ENCODE measurements around the gene OR5H6. TPM values are rescaled to one million over a fixed set of nuclear protein-coding genes. Genes with fewer than 3 reads are reported as not detected.

OR5H6 gene
- total RNA-seq, 3 donors from 2014 or later = not detected

GRCh38 chr3:98262046-98262445 lies 2.0 kb upstream of the OR5H6 start:
- Histone ChIP-seq H3K4me3 (no peak overlapping the region), H3K27ac (no peak overlapping the region), H3K4me1 (no peaks in the 10 kb centered on the region), H3K9me3 (peaks cover 0 to 8% of the 10 kb centered on the region in 2 donors), H3K36me3 (no peaks in the 10 kb centered on the region), H3K27me3 (no peaks in the 10 kb centered on the region)
- intact Hi-C loops (cut with DNase I; ENCODE audit: low total_unique reads) = no loop called here
- DNase-seq (ENCODE audit: low spot score in 2 of 2) = no peak
- no peak for TF ChIP-seq POLR2AphosphoS5 (IDR thresholded peaks at IDR 0.05)

- TF ChIP-seq POLR2AphosphoS5 (IDR thresholded peaks at IDR 0.05) (no peak), POLR2A (IDR thresholded peaks at IDR 0.05) (no peak)
- TF ChIP-seq, protein P1, sequence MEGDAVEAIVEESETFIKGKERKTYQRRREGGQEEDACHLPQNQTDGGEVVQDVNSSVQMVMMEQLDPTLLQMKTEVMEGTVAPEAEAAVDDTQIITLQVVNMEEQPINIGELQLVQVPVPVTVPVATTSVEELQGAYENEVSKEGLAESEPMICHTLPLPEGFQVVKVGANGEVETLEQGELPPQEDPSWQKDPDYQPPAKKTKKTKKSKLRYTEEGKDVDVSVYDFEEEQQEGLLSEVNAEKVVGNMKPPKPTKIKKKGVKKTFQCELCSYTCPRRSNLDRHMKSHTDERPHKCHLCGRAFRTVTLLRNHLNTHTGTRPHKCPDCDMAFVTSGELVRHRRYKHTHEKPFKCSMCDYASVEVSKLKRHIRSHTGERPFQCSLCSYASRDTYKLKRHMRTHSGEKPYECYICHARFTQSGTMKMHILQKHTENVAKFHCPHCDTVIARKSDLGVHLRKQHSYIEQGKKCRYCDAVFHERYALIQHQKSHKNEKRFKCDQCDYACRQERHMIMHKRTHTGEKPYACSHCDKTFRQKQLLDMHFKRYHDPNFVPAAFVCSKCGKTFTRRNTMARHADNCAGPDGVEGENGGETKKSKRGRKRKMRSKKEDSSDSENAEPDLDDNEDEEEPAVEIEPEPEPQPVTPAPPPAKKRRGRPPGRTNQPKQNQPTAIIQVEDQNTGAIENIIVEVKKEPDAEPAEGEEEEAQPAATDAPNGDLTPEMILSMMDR (IDR thresholded peaks at IDR 0.05) = no peak
- H3K27ac ChIP-seq = no peak overlapping the region
- no peak overlapping the region for H3K4me3 ChIP-seq
- H3K36me3 ChIP-seq = no peaks in the 10 kb centered on the region
- no peaks in the 10 kb centered on the region for H3K27me3 ChIP-seq
- intact Hi-C loops (cut with DNase I; ENCODE audit: low total_unique reads) = no loop called here
- H3K9me3 ChIP-seq = peaks cover 7 to 21% of the 10 kb centered on the region in 2 donors
- H3K4me1 ChIP-seq = no peaks in the 10 kb centered on the region
- no peak for DNase-seq (ENCODE audit: low spot score in 2 of 2)
Observed at GRCh38 chr3:98269846-98270245, 5.8 kb downstream of the OR5H6 start.

DNA sequence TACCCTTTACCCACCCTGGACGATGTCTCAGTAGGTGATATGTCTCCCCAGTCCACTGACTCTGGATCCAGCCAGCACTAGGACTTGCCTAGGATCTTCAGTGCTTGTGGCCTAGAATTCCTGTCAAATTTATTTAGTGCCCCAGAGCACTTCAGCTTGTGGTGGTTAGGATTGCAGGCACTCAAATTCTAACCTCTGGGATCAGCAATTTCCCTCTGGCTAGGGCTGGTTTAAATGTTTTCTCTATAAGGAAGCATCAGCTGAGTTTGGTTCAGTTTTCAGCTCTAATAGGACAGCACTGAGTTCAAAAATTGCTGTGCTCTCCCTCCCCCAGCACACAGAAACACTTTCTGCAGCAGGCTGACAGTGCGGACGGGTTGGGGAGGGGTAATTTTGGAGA lies 8.1 kb downstream of the OR5H6 start:
- TF ChIP-seq POLR2A (IDR thresholded peaks at IDR 0.05) = no peak
- TF ChIP-seq POLR2AphosphoS5 (IDR thresholded peaks at IDR 0.05) = no peak
- TF ChIP-seq, protein P1 (IDR thresholded peaks at IDR 0.05) = no peak
- Histone ChIP-seq H3K9me3 (peaks cover 7 to 25% of the 10 kb centered on the region in 2 donors), H3K27me3 (no peaks in the 10 kb centered on the region), H3K36me3 (no peaks in the 10 kb centered on the region), H3K4me1 (no peaks in the 10 kb centered on the region), H3K4me3 (no peak overlapping the region), H3K27ac (no peak overlapping the region)
- intact Hi-C loops (cut with DNase I; ENCODE audit: low total_unique reads) = no loop called here
- no peak for DNase-seq (ENCODE audit: low spot score in 2 of 2)

DNA sequence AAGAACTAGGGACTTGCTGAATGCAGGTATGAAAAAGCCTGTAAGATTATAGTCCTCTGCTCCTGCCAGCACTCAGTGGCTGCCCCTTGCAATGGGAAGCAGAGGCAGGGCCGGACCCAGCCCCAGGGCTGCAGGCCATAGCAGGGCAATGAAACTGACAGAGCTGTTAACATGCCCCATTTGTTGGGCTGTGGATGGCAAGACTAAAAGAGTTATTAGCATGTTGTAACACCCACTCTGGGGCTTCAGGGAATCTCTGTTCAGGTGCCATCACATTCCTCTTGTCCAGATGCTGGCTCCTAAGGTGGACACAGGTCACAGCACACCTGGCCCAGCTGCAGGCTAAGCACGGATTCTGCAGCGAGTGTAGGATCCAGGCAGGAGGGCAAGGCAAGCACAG lies 10.9 kb downstream of the OR5H6 start:
- TF ChIP-seq POLR2AphosphoS5 (IDR thresholded peaks at IDR 0.05) (no peak), POLR2A (IDR thresholded peaks at IDR 0.05) (no peak)
- TF ChIP-seq, protein P1 (IDR thresholded peaks at IDR 0.05) = no peak
- Histone ChIP-seq H3K4me3 (no peak overlapping the region), H3K27me3 (no peaks in the 10 kb centered on the region), H3K27ac (no peak overlapping the region), H3K9me3 (peaks cover 2 to 20% of the 10 kb centered on the region in 2 donors), H3K4me1 (no peaks in the 10 kb centered on the region), H3K36me3 (no peaks in the 10 kb centered on the region)
- intact Hi-C loops (cut with DNase I; ENCODE audit: low total_unique reads) = loop anchor here (5.0 kb wide), 1 partner anchor 643 kb away; no protein-coding TSS in a partner anchor
- no peak for DNase-seq (ENCODE audit: low spot score in 2 of 2)

DNA sequence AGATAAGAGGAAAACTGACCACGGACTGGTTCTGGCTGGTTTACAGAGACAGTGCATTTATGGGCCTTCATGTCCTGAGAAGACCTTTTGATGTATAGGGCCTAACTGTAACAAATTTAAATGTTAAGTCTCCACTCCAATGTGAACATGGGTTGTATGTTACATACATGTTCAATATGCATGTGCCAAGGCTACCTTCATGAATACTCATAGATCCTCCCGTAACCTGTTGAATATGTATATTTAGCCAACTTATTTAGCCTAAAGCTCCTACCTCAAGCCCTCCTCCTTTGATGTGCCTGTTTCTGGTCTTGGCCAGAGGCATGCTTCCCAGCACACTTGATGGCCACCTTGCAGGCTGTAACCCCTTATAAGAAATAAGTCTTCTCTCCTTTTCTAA lies 18.2 kb downstream of the OR5H6 start, which contains the start of gene OR5H2:
Gene OR5H2 (plus strand): TSS at position 301 of the 400 bp plus-strand sequence. CDS start 398 bp downstream, outside the sequence.
- TF ChIP-seq, protein P1 (IDR thresholded peaks at IDR 0.05) = no peak
- TF ChIP-seq POLR2A (IDR thresholded peaks at IDR 0.05) (no peak), POLR2AphosphoS5 (IDR thresholded peaks at IDR 0.05) (no peak)
- no peaks in the 10 kb centered on the region for H3K27me3 ChIP-seq
- H3K27ac ChIP-seq = no peak within 1 kb of the TSS

GRCh38 chr3:98290916-98291315 lies 26.9 kb downstream of the OR5H6 start:
- Histone ChIP-seq H3K4me1 (no peaks in the 10 kb centered on the region), H3K27me3 (no peaks in the 10 kb centered on the region), H3K27ac (no peak overlapping the region), H3K4me3 (no peak overlapping the region), H3K9me3 (no peaks in the 10 kb centered on the region), H3K36me3 (no peaks in the 10 kb centered on the region)
- intact Hi-C loops (cut with DNase I; ENCODE audit: low total_unique reads) = no loop called here
- TF ChIP-seq POLR2AphosphoS5 (IDR thresholded peaks at IDR 0.05) (no peak), POLR2A (IDR thresholded peaks at IDR 0.05) (no peak)
- TF ChIP-seq, protein P1 (IDR thresholded peaks at IDR 0.05) = no peak
- no peak for DNase-seq (ENCODE audit: low spot score in 2 of 2)

More for the DNA sequence above, 18.2 kb downstream of the OR5H6 start, which contains the start of gene OR5H2:
- no peak within 1 kb of the TSS for H3K4me3 ChIP-seq
- no peaks in the 10 kb centered on the region for H3K9me3 ChIP-seq
- no peaks in the 10 kb centered on the region for H3K36me3 ChIP-seq
- DNase-seq (ENCODE audit: low spot score in 2 of 2) = no peak
- no peaks in the 10 kb centered on the region for H3K4me1 ChIP-seq
- intact Hi-C loops (cut with DNase I; ENCODE audit: low total_unique reads) = no loop called here

All from breast epithelium (tissue), 4 donors.